HL-60 (cell line): Measurements from ENCODE around the gene PRRC2B.

Source experiments
- GABPA ChIP-seq: IDR thresholded peaks from 2 replicates; pipeline ENCODE4 v1.6.1; 2012; ENCODE audit warnings: low read depth
- TF ChIP-seq, protein P1 (sequence below): IDR thresholded peaks from one replicate; pipeline ENCODE4 v1.5.1; 2011; ENCODE audit warnings: low read length, control low read depth, inconsistent platforms; ENCODE audit not compliant: insufficient read depth
- TF ChIP-seq, protein P2 (sequence below): IDR thresholded peaks from 2 replicates; pipeline ENCODE4 v1.6.1; 2012; ENCODE audit warnings: low read depth; ENCODE audit not compliant: insufficient replicate concordance

DNA sequence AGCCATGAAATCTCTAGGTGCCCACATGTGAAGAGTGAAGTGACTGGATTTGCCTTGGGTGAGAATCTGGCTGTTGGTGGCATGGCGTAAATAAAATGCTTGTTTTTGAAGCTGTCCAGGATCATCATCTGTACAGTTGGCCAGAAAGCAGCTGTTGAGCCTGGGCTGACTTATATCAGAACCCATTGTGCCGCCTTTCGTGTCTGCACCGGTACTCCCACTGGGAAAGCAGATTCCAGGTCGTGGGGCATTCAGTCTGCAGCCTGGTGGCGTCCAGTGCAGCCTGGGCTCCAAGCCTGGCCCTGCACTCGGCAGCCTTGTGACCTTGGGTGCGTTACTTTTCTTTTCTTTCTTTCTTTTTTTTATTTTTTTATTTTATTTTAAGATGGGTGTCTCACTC is 27.8 kb downstream of the PRRC2B start:
- TF ChIP-seq, protein P1, sequence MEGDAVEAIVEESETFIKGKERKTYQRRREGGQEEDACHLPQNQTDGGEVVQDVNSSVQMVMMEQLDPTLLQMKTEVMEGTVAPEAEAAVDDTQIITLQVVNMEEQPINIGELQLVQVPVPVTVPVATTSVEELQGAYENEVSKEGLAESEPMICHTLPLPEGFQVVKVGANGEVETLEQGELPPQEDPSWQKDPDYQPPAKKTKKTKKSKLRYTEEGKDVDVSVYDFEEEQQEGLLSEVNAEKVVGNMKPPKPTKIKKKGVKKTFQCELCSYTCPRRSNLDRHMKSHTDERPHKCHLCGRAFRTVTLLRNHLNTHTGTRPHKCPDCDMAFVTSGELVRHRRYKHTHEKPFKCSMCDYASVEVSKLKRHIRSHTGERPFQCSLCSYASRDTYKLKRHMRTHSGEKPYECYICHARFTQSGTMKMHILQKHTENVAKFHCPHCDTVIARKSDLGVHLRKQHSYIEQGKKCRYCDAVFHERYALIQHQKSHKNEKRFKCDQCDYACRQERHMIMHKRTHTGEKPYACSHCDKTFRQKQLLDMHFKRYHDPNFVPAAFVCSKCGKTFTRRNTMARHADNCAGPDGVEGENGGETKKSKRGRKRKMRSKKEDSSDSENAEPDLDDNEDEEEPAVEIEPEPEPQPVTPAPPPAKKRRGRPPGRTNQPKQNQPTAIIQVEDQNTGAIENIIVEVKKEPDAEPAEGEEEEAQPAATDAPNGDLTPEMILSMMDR: no peak
- TF ChIP-seq, protein P2, sequence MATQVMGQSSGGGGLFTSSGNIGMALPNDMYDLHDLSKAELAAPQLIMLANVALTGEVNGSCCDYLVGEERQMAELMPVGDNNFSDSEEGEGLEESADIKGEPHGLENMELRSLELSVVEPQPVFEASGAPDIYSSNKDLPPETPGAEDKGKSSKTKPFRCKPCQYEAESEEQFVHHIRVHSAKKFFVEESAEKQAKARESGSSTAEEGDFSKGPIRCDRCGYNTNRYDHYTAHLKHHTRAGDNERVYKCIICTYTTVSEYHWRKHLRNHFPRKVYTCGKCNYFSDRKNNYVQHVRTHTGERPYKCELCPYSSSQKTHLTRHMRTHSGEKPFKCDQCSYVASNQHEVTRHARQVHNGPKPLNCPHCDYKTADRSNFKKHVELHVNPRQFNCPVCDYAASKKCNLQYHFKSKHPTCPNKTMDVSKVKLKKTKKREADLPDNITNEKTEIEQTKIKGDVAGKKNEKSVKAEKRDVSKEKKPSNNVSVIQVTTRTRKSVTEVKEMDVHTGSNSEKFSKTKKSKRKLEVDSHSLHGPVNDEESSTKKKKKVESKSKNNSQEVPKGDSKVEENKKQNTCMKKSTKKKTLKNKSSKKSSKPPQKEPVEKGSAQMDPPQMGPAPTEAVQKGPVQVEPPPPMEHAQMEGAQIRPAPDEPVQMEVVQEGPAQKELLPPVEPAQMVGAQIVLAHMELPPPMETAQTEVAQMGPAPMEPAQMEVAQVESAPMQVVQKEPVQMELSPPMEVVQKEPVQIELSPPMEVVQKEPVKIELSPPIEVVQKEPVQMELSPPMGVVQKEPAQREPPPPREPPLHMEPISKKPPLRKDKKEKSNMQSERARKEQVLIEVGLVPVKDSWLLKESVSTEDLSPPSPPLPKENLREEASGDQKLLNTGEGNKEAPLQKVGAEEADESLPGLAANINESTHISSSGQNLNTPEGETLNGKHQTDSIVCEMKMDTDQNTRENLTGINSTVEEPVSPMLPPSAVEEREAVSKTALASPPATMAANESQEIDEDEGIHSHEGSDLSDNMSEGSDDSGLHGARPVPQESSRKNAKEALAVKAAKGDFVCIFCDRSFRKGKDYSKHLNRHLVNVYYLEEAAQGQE: no peak
- no peak for TF ChIP-seq GABPA
